Stimulated activated CD4-positive, alpha-beta T cell treated with anti-CD3 and anti-CD28 coated beads, Interleukin-4, amount 100 ng/mL, for 4 hours (primary cell): Measurements from ENCODE around the gene TM9SF1.

Source experiments
- DNase-seq, 2 experiments: peaks; one replicate each; pipeline ENCODE4 v3.0.0-alpha.2; 2020

The TM9SF1 gene

GRCh38 chr14:24150061-24150460, 45.2 kb downstream of the TM9SF1 start:
- no peak for DNase-seq

DNA sequence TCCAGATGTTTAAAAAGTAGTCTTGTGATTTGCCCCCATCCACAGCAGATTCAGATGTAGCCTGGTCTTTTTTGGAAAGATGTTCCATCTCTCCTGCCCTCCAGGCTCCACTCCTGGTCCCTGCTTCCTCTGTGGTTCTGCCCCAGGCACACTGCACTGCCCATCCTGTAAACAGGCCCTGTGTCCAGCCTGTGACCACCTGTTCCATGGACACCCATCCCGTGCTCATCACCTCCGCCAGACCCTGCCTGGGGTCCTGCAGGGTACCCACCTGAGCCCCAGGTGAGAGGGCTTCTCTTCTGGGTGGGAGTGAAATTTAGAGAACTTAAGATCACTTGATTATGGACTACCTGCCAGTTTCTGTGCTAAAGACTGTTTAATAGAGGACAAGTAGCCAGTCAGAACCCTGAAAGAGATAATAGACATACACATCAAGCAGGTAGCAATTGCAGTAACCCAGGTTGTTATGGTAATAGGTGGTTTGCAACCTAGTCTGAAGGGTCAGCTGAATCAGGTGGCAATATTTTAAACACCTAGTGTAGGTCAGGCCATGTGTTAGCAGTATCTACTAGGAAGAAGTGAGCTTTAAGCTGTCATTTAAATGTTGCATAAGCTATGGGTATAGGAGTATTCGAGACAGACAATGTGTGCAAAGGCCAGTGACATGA, 45.8 kb downstream of the TM9SF1 start:
- no peak for DNase-seq

- DNase-seq = no peak
Measured at GRCh38 chr14:24147761-24148428, 47.3 kb downstream of the TM9SF1 start.

DNA sequence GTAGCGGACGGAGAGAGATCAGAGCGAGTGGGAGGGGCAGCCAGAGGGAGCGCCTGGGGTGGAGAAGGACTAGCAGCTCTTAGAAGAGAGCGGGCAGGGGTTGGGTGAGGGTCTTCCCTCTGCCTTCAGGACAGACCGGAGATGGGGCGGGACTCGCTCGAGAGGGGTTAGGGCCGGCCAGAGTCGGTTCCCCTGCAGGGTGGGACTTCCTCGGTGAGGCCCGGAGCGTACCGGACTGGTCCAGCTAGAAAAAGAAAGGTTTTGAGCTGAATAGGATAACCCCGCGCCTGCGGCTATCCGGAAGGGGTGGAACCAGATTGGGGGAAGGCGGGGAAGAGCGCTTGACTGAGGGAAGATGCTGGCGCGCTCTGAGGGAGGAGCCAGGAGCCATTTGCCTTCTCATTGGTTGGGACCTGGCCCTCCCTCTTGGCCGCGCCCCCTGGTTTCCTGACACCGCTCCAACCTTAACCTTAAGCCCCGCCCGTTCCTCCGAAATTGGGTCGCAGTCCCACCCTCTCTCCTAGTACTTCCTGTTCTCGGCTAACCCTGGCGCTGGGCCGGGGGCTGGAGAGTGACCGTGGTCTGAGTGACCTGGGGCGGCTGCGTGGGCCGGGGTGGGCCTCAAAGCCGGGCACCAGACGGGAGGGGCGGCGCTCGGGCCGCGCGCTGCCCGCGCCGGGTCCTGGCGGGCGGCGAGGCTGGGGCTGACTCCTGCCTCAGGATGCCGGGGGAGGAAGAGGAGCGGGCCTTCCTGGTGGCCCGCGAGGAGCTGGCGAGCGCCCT, 48.1 kb downstream of the TM9SF1 start, which contains the start of gene RNF31:
Gene RNF31, plus strand, starts transcription at position 521 of the 783 bp plus-strand sequence. Its CDS starts 201 bp downstream, at position 722.
- DNase-seq = peak; percentile 95 to 98

- peak; percentile 76 to 79 for DNase-seq
Measured at GRCh38 chr14:24146453-24146977, 48.7 kb downstream of the TM9SF1 start, which contains the start of gene PSME2. TSS of gene PSME2 (minus strand) at chr14:24146610. CDS start at chr14:24146581, 29 bp downstream.

GRCh38 chr14:24145690-24146452, 49.4 kb downstream of the TM9SF1 start:
- DNase-seq = no peak

DNA sequence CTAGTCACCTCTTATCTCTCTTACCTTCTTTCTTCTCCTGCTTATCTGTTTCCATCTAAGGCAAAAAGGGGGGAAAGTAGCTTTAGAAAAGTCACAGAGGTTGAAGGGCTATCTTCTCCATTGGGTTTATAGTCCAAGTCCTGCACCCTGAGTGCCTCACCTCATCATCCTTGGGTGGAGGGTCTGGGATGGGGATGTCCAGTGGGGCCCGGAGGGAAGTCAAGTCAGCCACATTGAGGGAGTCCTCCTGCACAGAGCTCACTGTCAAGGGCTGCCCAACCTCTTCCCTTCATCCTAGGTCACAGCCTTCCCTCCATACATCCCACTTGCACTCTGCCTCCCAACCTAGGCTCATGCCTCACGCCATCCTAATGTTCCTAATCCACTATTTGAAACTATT, 50.0 kb downstream of the TM9SF1 start:
- DNase-seq = no peak

- no peak for DNase-seq
Measured at GRCh38 chr14:24144451-24144850, 50.8 kb downstream of the TM9SF1 start.

DNA sequence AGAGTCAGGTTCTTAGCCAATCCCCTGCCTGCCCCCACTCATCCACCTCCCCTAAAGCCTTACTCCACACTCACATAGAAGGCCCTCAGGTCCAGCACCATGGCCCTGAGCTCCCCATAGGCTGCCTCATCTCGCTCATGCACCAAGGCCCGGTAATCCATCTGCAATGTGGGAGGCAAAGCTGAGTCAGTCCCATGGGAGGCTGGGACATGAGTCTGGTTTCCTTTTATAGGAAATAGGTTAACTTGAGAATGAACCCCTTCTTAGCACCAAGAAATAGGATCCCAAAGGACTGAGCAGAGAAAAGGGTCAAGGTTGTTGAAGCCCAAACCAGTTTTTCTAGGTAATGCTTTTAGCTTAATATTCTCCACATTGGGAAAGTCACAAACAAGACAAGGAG, 51.7 kb downstream of the TM9SF1 start:
- no peak for DNase-seq

DNA sequence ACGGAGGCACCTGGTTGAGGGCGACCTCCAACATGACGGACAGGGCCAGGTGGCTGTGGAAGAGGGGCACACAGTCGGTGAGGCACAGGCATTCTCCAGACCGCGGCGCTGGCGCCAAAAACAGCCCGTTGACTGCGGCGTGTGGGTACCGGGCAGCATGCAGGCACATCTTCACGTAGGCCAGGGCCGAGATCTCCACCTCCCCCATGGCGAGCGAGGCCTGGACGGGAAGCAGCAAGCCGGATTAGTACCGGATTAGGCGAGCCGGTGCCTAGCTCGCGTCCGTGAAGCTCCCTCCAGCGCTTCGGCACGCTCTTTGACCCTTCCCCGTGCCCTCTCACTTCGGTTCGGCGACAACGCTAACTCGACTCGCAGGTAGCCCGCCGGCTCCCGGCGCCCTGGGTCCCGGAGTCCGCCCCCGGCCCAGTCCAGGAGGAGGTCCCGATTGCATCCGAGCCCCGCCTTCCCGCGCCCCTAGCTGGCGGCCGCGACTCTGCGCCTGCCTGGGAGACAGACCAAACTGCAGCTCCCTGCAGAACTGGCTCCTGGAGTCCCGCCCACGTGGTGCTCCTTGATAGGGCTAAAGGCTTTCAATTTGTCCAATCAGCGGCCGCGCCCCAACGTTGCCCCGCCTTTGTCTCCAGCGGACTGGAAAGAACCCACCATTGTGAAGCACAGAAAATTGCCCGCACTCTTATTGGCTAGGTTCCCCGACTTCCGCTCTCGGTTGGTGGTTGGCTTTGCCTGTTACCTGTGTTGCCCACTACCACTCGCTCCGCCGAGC, 54.0 kb downstream of the TM9SF1 start, which contains the start of gene EMC9:
Gene EMC9, minus strand, starts transcription at position 495 of the 784 bp plus-strand sequence. Its CDS starts 287 bp downstream, at position 208.
- DNase-seq = peak; percentile 99

DNA sequence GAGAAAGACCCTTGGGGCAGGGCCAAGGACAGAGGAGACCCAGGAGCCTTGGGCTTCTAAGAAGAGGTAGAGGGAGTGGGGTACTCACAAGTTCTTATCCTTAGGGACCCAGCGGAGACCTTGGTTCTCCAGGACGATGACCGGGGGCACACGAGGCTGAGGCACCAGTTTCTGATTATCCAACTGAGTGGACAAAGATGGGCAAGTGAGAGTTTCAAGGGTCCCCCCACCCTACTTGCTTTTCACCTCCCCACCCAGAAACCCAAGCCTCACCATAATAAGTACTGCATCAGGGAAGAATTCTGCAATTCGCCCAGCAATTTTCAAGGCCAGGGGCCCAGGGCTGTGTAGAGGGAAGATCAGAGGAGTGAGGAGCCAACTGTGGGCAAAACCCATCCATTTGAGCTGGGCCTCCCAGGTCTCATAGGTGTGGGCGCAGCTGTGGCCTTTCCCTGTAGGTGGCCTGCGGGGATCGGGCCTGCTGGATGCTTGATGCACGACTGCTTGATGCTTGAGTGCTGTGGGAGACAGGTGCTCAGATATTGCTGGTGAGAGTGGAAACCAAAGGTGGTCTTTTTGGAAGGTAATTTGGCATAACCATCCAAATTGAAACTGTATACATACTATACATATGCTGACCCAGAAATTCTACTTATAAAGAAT, 55.8 kb downstream of the TM9SF1 start:
- no peak for DNase-seq
